GM23338 (cell line): ENCODE results near the gene NTMT1. TPM values are rescaled to one million over a fixed set of nuclear protein-coding genes. Genes with fewer than 3 reads are reported as not detected.

Experiments
- ATAC-seq: fragments of 200-7000 bp; cut with Tn5 transposase; 3 replicates; pipeline ENCODE4 v1.9.1; 2020
- DNase-seq: peaks from one replicate; pipeline ENCODE4 v3.0.0-alpha.2; 2015; ENCODE audit warnings: low spot score
- H2AFZ ChIP-seq: fragments of 200-600 bp; sonication (generic); 2 replicates; pipeline ENCODE4 v1.8.0; 2016; ENCODE audit warnings: antibody characterized with exemption, mild to moderate bottlenecking, moderate library complexity
- H3F3A ChIP-seq: fragments of 200-600 bp; sonication (generic); replicated peaks from 2 replicates; pipeline ENCODE4 v1.8.0; 2017; ENCODE audit warnings: antibody characterized with exemption, mixed run types, low read depth
- H3K27ac ChIP-seq: fragments of 200-600 bp; sonication (generic); 2 replicates; pipeline ENCODE4 v1.6.1; 2016; ENCODE audit warnings: low read depth
- H3K27me3 ChIP-seq: fragments of 200-600 bp; sonication (generic); 2 replicates; pipeline ENCODE4 v1.8.0; 2016; ENCODE audit warnings: mild to moderate bottlenecking, mixed run types, moderate library complexity; ENCODE audit not compliant: insufficient read depth
- H3K36me3 ChIP-seq: fragments of 200-600 bp; sonication (generic); 2 replicates; pipeline ENCODE4 v1.8.0; 2016; ENCODE audit warnings: mild to moderate bottlenecking; ENCODE audit not compliant: insufficient read depth
- H3K4me1 ChIP-seq: fragments of 200-600 bp; sonication (generic); 2 replicates; pipeline ENCODE4 v1.8.0; 2016; ENCODE audit warnings: mild to moderate bottlenecking, moderate library complexity; ENCODE audit not compliant: insufficient read depth
- H3K4me2 ChIP-seq: fragments of 200-600 bp; sonication (generic); 2 replicates; pipeline ENCODE4 v1.7.1; 2017; ENCODE audit warnings: mixed run types
- H3K4me3 ChIP-seq: fragments of 200-600 bp; sonication (generic); 2 replicates; pipeline ENCODE4 v1.6.1; 2016; ENCODE audit warnings: mixed run types
- H3K79me2 ChIP-seq: fragments of 200-600 bp; sonication (generic); replicated peaks from 2 replicates; pipeline ENCODE4 v1.8.0; 2017; ENCODE audit warnings: mild to moderate bottlenecking; ENCODE audit not compliant: insufficient read depth
- H3K9me2 ChIP-seq: fragments of 200-600 bp; sonication (generic); 2 replicates; pipeline ENCODE4 v1.8.0; 2017; ENCODE audit not compliant: insufficient read depth
- H4K20me1 ChIP-seq: fragments of 200-600 bp; sonication (generic); replicated peaks from 2 replicates; pipeline ENCODE4 v1.8.0; 2017; ENCODE audit warnings: mild to moderate bottlenecking; ENCODE audit not compliant: insufficient read depth
- H3K27ac Mint-ChIP-seq: 2 replicates; pipeline ENCODE4 v1.8.0; 2020; ENCODE audit warnings: inconsistent platforms, mild to moderate bottlenecking, moderate library complexity, mixed read lengths
- H3K27me3 Mint-ChIP-seq: 3 replicates; pipeline ENCODE4 v1.8.0; 2022; ENCODE audit warnings: low read depth, mild to moderate bottlenecking, moderate library complexity, mixed read lengths, inconsistent platforms; ENCODE audit not compliant: insufficient read depth, poor library complexity
- H3K36me3 Mint-ChIP-seq: 3 replicates; pipeline ENCODE4 v1.8.0; 2021; ENCODE audit warnings: low read depth, mild to moderate bottlenecking, inconsistent platforms, moderate library complexity, mixed read lengths
- H3K4me1 Mint-ChIP-seq: 3 replicates; pipeline ENCODE4 v1.8.0; 2020; ENCODE audit warnings: mild to moderate bottlenecking, inconsistent platforms, mixed read lengths
- H3K4me3 Mint-ChIP-seq: 3 replicates; pipeline ENCODE4 v1.8.0; 2021; ENCODE audit warnings: moderate library complexity, mild to moderate bottlenecking, inconsistent platforms, mixed read lengths
- H3K9me3 Mint-ChIP-seq: 3 replicates; pipeline ENCODE4 v1.8.0; 2020; ENCODE audit warnings: moderate library complexity, mild to moderate bottlenecking, inconsistent platforms, mixed read lengths
- EZH2phosphoT487 ChIP-seq: fragments of 200-600 bp; sonication (generic); IDR thresholded peaks from one replicate; pipeline ENCODE4 v1.8.1; 2018; ENCODE audit warnings: antibody characterized with exemption; ENCODE audit not compliant: unreplicated experiment
- NANOG ChIP-seq: IDR thresholded peaks from 2 replicates; pipeline ENCODE4 v1.6.1; 2016; ENCODE audit warnings: antibody characterized with exemption, borderline replicate concordance
- ZNF462 ChIP-seq: fragments of 250-450 bp; sonication (Bioruptor Pico); IDR thresholded peaks from 2 replicates; pipeline ENCODE4 v1.5.0; 2020; ENCODE audit warnings: mild to moderate bottlenecking, moderate library complexity
- polyA plus RNA-seq: library from polyadenylated mRNA; unstranded; fragments of >200 nt; fragmentation: Nextera tagmentation; extraction: Ambion mirVana; gene quantifications from 2 replicates; pipeline ENCODE4 v1.2.1, GENCODE V29; 2016
- total RNA-seq: library from RNA; depleted of rRNA; stranded (reverse); fragments of >200 nt; shearing (Covaris generic); gene quantifications from 2 replicates; pipeline ENCODE4 v1.2.3, GENCODE V29; 2014

The NTMT1 gene
- total and polyA plus RNA-seq, 2 experiments from 2014 or later: 59.4 to 108 TPM

- Histone ChIP-seq H3K4me3 (no peak overlapping the region), H3K36me3 (no peaks in the 10 kb centered on the region), H3K4me2 (no peak overlapping the region), H3K4me1 (no peaks in the 10 kb centered on the region), H3K27ac (no peak overlapping the region), H3K27me3 (no peaks in the 10 kb centered on the region), H3F3A (no peaks in the 10 kb centered on the region), H4K20me1 (no peaks in the 10 kb centered on the region), H3K9me2 (no peaks in the 10 kb centered on the region), H2AFZ (no peak overlapping the region), H3K79me2 (no peaks in the 10 kb centered on the region)
- TF ChIP-seq EZH2phosphoT487 (no peak), NANOG (no peak)
- Mint-ChIP-seq H3K4me1 (peaks cover 11% of the 10 kb centered on the region; the same call in 2 of the 3 replicates), H3K27ac (no peak overlapping the region), H3K4me3 (no peak overlapping the region; the same call in 2 of the 3 replicates), H3K36me3 (no peaks in the 10 kb centered on the region; the same call in 2 of the 3 replicates), H3K27me3 (peaks cover 9% of the 10 kb centered on the region), H3K9me3 (peaks cover 3% of the 10 kb centered on the region; the same call in 1 of the 3 replicates)
- DNase-seq: no peak
- ATAC-seq: no peak
Measured at GRCh38 chr9:129579294-129579693, 46.7 kb upstream of the NTMT1 start.

- Mint-ChIP-seq H3K27me3 (peaks cover 11% of the 10 kb centered on the region), H3K36me3 (no peaks in the 10 kb centered on the region; the same call in 2 of the 3 replicates), H3K4me3 (no peak overlapping the region), H3K27ac (no peak overlapping the region), H3K4me1 (peaks cover 14% of the 10 kb centered on the region), H3K9me3 (peaks cover 3% of the 10 kb centered on the region; the same call in 1 of the 3 replicates)
- Histone ChIP-seq H4K20me1 (no peaks in the 10 kb centered on the region), H2AFZ (no peak overlapping the region), H3K4me2 (no peak overlapping the region), H3K4me3 (no peak overlapping the region), H3K36me3 (no peaks in the 10 kb centered on the region), H3K27me3 (no peaks in the 10 kb centered on the region), H3K9me2 (no peaks in the 10 kb centered on the region), H3K27ac (no peak overlapping the region), H3K79me2 (no peaks in the 10 kb centered on the region), H3F3A (no peaks in the 10 kb centered on the region), H3K4me1 (no peaks in the 10 kb centered on the region)
- DNase-seq: no peak
- TF ChIP-seq EZH2phosphoT487: no peak
- no peak for TF ChIP-seq NANOG
- ATAC-seq: no peak
Measured at GRCh38 chr9:129580211-129580915, 45.6 kb upstream of the NTMT1 start.

- no peak for TF ChIP-seq NANOG
- Mint-ChIP-seq H3K4me1 (peaks cover 14% of the 10 kb centered on the region), H3K4me3 (no peak overlapping the region), H3K9me3 (no peaks in the 10 kb centered on the region), H3K27ac (no peak overlapping the region), H3K27me3 (peaks cover 11% of the 10 kb centered on the region), H3K36me3 (no peaks in the 10 kb centered on the region)
- Histone ChIP-seq H2AFZ (no peak overlapping the region), H3K27me3 (no peaks in the 10 kb centered on the region), H4K20me1 (no peaks in the 10 kb centered on the region), H3K4me2 (no peak overlapping the region), H3K79me2 (no peaks in the 10 kb centered on the region), H3K9me2 (no peaks in the 10 kb centered on the region), H3F3A (no peaks in the 10 kb centered on the region), H3K36me3 (no peaks in the 10 kb centered on the region), H3K4me3 (no peak overlapping the region), H3K4me1 (no peaks in the 10 kb centered on the region), H3K27ac (no peak overlapping the region)
- DNase-seq (no peak), ATAC-seq (no peak)
Measured at GRCh38 chr9:129581505-129582189, 44.3 kb upstream of the NTMT1 start.

- Mint-ChIP-seq H3K27ac (no peak overlapping the region), H3K9me3 (no peaks in the 10 kb centered on the region), H3K4me1 (peaks cover 25% of the 10 kb centered on the region), H3K27me3 (peaks cover 13% of the 10 kb centered on the region), H3K36me3 (no peaks in the 10 kb centered on the region), H3K4me3 (no peak overlapping the region)
- H4K20me1 ChIP-seq: no peaks in the 10 kb centered on the region
- H3K4me2 ChIP-seq: no peak overlapping the region
- H3F3A ChIP-seq: no peaks in the 10 kb centered on the region
- no peak for DNase-seq
- no peak overlapping the region for H2AFZ ChIP-seq
- H3K4me3 ChIP-seq: no peak overlapping the region
- no peaks in the 10 kb centered on the region for H3K27me3 ChIP-seq
- H3K4me1 ChIP-seq: peaks cover 3% of the 10 kb centered on the region; the same call in 1 of the 2 replicates
- ATAC-seq: no peak
- no peaks in the 10 kb centered on the region for H3K36me3 ChIP-seq
- no peaks in the 10 kb centered on the region for H3K79me2 ChIP-seq
- H3K27ac ChIP-seq: no peak overlapping the region
- no peaks in the 10 kb centered on the region for H3K9me2 ChIP-seq
- no peak for TF ChIP-seq ZNF462
Measured at GRCh38 chr9:129582855-129583254, 43.1 kb upstream of the NTMT1 start.
